ENCODE data around the gene CHST5.
"Not testable (repeated sequence)": the region's sequence is repeated elsewhere in the genome, so short reads cannot be mapped to it uniquely, and the experiment has no call there.

Gene CHST5

DNA sequence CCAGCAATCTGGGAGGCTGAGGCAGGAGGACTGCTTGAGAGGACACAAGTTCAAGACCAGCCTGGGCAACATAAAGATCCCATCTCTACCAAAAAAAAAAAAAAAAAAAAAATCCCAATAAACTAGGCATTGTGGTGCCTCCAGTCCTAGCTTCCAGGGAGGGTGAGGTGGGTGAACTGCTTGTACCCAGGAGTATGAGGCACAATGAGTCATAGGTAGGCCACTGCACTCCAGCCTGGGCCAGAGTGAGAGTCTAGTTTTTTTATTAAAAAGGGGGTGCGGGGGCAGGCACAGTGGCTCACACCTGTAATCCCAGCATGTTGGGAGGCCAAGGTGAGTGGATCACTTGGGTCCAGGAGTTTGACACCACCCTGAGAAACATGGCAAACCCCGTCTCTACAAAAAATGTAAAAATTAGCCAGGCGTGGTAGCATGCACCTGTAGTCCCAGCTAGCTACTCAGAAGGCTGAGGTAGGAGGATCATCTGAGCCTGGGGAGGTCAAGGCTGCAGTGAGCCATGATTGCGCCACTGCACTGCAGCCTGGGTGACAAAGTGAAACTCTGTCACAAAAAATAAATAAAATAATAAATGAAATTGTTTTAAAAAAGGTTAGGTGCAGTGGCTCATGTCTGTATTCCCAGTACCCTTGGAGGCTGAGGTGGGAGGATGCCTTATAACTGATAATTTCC is 32.8 kb downstream of the CHST5 start:
- no peak for DNase-seq

DNA sequence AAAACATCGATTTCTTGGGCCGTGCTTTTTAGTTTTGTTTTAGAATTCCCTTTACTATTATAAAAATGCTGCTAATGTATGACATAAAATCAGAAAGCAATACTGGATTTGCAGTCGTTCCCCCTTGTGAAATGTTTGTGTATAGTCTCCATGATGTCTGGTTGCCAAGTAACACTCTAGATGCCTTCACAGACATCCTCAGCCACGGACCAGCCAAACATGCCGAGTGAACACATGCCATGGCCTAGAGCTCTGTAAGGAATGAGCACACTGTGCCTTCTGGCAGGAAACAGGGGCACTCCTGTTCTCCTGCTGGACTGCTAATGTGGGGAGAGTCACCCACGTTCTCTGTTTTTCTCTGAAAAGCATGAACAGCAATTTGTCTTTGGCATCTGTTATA is 34.1 kb downstream of the CHST5 start:
- DNase-seq, result not testable (repeated sequence)

DNA sequence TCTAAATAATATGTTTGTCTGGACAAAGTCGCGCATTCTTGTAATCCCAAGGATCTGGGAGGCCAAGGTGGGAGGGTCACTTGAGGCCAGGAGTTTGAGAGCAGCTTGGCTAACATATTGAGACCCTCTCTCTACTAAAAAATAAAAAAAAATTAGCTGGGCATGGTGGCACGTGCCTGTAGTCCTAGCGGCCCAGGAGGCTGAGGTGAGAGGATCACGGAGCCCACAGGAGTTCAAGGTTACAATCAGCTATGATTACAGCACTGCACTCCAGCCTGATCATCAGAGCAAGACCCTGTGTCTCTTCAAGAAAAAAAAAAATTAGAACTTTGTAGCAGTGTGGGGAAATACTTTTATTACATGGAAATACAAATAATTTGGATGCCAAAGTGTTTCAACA is 34.5 kb downstream of the CHST5 start:
- DNase-seq, result no peak

DNA sequence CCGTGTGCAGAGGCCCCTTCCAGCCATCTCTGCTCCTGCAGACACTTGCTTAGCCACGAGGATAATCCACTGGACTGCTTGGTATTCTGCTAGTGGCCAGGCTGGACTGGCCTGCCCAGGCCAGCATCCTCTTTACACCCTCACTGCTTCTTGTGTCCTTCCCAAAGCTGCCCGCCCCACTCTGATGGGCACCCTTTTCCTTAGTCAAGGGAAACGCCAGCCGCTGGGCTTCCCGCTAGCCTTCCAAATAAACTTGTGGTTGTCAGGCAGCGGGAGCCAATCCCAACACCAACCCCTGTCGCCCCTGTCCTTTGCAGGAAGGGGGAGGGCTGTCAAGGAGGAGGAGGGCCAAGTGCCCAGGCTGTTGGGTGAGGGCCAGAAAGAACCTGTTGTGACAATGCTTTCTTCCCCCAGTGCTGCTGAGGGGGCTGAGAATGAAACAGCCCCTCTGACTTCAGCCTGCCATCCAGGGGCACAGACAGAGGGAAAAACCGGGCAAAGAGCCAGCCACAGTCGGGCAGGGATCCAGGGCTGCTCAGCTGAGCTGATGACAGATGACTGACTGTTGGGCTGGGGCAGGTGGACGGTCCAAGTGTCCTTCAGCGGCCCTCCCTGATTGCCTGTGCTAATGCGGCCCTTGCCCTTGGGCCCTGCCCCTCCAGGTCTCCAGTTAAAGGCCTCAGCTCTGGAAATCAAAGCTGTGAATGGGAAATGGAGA is 37.1 kb downstream of the CHST5 start:
- DNase-seq, result not testable (repeated sequence)

DNA sequence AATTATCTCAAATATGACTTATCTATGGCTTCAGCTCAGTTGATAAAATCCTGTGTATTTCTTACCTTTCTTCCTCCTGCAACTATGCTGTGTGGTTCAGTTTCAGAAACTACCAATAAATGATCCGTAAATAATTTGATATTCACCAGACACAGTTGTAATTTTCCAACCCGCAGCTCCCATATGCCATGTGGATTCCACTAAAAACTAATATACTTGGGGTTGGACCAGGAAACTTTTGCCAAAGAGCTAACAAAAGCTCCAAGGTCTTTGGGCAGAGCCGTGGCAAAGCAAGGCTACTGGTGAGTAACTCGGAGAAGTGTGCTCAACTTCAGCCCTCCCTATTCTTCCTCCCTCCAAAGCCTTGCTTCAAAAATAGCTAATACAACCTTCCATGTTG is 38.4 kb downstream of the CHST5 start:
- no peak for DNase-seq

DNA sequence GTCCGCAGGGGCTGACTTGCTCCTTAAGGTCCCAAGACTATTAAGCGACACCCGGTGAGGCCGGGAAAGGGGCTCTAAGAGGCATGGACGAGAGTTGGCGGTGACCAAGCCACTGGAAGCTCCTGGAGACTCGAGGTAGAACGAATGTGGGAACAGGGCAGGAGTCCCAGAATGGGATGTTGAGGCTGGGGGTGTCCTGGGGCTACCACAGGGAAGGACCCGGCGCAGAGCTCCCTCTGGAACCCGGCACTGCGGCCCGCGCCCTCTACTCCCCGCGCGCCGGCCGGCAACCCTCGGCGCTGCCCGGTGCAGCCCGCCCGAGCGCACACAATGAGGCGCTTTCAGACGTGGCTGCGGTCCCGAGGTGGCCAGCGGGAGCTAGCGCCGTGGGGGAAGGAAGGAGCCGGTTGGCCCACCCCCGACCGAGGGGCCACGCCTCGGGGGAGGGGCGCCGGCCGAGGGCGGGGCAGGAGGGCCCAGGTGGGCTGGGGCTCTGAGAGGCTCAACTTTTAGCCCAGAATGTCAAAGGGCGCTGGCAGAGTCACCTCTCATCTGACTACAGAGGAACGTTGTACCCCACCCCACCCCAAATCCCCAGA is 40.7 kb downstream of the CHST5 start, which contains the start of gene CHST6:
Gene CHST6, minus strand, starts transcription at position 366 of the 599 bp plus-strand sequence. CDS start 15,613 bp downstream, outside the sequence.
- no peak for DNase-seq

DNA sequence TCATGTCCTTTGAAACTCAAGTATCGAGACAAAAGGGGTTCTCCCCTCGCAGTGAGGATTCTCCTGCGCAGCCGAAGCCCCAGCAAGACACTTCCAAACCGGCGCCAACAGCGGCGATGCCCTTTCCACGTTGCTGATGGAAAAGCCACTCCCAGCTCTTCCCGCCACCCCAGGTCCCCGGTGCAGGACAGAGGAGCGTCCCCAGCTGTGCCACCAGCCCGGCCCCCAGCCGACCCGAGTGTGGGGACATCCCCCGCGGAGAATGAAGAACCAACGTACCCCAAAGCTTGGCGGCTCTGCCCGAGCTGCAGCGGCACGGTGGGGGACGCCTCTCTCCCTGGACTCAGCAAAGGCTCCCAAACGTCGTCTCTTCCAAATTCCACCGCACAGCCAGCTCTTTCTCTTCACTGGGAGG is 41.2 kb downstream of the CHST5 start:
- DNase-seq, result no peak

DNA sequence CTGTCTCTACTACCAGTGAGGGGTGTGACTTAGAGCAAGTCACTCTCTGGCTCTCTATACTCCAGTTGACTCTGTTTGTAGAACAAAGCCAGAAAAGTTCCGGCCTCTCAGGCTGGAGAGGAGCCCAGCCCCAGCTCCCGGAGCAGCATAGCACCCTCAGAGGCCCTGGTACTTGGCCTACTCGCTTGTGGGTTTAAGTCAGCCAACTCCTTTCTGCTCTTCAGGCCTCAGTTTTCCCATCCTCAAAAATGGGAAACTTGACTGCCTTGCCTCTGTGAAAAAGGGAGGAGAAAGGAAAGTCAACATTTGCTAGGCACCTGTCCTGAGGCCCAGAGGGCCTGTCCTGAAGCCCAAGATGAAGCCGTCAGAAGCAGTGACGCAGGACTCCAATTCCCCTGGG is 41.7 kb downstream of the CHST5 start:
- no peak for DNase-seq

DNA sequence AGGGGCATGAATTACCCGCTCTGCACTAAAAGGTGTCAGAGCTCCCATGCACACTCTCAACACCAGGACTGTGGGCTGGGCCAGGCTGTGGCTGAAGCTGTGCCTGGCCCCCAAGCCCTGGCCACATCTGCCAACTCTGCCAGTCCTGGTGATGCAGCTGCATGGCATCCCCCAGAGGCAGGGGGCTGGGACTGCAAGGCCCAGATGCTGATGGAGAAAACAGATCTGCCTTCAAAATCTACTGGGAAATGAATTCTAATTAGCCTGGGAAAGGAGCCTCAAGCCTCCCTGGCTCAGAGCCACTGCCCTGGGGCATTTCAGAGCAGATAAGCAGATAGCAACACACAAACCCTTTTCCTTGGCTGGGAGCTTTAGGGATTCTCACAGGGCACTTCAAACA is 44.0 kb downstream of the CHST5 start:
- DNase-seq, result no peak

DNA sequence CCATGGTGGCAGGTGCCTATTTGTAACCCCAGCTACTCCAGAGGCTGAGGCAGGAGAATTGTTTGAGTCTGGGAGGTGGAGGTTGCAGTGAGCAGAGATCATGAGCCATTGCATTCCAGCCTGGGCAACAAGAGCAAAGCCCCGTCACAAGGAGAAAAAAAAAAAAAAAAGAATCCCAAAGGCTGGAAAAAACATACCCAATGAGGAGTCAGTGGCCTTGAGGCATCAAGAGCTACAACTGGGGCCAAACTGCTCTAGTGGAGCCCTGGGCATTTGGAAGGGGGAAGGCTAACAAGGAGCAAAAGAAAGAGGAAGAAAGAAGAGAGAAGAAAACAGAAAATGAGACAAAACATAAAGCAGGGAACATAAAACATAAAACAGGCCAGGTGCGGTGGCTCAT is 47.6 kb downstream of the CHST5 start:
- no peak for DNase-seq

DNA sequence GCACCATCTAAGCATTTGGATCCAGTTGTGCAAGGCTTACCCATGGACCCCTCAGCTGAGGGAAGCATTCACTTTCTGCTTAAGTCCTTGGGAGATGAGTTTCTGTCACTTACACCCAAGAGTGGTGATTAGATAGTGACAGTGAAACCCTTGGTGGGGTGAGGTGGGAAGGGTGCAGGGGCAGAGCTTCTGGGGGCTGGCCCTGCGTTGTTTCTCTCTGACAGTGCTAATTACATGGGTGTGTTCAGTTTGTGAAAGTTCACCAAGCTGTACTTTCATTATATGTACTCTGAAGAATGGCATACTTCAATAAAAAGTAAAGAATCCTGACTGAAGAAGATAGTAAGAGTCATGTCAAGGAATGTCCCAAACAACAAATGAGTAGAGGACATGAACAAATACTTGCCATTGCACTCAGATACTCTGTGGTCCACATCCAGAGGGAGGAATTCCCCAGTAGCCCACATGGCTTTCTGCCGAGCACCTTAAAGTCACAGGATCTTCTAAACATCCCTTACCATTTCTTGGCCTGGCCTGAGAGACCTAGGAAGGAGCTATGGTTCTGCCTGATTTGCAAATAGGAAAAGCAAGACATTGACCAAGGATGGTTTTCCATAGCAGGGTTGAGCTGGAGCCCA is 49.1 kb downstream of the CHST5 start:
- no peak for DNase-seq

DNA sequence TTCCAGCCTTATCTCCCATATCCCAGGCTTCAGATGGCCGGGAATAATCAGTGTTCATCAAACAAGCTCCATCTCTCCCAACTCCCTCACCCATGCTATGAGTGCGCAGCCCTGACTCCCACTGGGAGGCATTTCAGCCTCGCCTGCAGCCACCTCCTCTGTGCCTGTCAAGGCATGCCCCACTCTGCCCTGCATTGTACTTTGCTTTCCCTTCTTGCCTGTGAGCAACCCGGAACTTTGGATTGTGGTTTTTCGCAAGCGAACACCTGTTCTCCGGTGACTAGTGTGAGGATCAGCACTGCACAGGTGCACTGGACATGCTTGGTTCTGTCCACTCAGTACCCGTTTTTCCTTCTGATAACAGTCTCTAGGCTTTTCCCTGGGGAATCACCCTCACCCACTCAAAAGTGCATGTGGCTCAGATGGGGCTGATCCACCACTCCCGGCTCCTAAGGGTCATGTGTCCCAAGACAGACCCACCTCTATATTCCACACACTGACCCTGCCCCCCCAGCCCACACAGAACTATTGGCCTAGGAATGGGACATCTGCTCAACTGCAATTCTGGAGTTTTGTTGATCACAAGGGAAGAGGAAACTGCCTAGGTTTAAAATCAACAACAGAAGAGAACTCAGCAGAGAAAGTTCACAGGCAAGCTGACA is 49.8 kb downstream of the CHST5 start:
- no peak for DNase-seq

DNA sequence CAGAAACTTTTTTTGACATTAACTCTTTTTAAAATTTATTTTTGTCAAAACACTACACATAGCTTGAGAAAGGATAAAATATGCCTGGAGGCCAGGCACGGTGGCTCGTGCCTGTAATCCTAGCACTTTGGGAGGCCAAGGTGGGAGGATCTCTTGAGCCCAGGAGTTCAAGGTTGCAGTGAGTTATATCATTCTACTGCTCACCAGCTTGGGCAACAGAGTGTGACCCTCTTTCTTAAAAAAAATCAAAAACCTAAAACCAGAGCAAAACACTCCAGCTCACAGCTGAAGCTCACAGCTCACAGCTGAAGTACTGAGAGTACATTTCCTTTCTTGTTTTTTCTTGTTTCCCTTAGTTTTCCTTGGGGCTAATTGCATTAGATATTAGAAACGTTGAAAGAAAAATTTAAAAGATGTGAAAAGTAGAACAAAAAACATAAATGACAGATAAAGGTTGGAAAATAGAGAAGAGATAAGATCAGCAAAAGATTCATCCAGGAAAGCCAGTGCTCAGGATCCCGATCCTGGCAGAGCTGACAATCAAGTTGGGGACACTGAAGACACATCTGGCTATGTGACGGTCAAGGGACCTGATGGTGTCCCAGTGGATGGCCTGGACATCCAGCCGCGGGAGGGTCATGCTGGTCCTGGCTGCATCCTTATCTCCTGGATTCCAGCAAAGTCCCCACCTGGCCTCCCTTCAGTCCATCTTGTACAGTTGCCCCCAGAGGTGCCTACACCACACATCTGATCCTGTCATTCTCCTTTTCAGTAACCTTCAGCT is 50.5 kb downstream of the CHST5 start:
- no peak for DNase-seq

DNA sequence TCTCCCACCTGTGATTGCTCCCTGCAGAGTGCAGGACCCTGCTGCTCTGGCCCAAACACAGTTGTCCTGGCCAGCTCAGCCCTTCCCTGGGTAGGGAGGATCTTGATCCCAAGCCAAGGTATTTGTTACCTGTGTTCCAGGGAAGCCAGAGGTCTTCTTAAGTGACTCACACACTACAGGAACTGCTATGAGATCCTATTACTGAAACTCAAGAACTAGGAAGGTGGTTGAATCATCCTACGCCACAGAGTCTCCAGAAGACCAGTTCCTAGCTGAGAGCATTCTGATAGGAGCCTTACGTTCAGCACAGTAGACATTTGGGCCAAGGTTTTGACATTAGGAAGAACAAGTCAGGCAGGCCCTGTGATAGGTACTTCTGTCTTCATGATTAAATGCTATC is 52.7 kb downstream of the CHST5 start:
- no peak for DNase-seq

DNA sequence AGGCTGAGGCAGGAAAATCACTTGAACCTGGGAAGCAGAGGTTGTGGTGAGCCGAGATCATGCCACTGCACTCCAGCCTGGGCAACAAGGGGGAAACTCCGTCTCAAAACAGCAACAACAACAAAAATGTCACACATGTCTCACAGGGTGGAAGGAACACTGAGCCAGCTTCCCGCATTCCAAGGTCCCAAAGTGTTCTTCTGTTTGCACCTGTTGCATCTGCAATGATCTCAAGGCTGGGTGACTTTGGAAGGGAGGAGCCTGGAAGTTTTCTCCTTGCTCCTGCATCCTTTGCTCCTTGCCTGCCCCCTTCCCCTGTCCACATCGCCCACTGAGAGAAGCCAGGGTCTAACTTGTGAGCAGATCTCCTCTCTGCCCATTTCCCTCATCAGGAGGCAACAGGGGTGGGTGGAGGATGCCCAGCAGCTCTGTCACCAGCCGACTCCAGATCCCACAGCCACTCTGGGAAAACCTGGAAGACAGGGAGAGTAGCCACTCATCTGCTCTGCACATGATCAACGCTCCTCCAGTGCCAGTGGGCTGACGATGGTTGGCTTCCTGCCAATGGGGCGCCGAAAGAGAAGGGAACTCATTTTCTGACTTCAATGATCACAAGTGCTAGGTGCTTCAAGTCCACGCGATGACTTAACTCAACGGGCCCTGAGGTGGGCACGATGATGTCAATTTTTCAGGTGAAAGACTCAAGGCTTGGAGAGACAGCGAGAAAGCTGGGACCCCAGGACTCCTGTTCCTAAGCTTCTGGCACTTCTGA is 53.3 kb downstream of the CHST5 start:
- DNase-seq, result no peak

DNA sequence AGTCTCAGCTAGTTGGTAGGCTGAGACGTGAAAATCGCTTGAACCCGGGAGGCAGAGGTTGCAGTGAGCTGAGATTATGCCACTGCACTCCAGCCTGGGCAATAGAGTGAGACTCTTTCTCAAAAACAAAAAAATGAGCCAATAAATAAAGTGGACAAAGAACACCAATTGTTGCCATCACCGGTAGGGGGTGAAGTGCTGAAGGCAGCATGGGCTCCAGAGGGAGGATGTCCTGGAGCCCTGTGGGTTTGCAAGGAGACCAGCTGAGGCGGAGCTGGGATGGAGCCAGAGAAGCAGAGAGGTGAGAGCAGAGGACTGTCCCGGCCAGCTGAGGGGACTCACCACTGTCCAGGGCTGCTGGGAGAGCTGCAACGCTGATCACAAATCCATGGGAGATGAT is 54.4 kb downstream of the CHST5 start:
- DNase-seq, result no peak

DNA sequence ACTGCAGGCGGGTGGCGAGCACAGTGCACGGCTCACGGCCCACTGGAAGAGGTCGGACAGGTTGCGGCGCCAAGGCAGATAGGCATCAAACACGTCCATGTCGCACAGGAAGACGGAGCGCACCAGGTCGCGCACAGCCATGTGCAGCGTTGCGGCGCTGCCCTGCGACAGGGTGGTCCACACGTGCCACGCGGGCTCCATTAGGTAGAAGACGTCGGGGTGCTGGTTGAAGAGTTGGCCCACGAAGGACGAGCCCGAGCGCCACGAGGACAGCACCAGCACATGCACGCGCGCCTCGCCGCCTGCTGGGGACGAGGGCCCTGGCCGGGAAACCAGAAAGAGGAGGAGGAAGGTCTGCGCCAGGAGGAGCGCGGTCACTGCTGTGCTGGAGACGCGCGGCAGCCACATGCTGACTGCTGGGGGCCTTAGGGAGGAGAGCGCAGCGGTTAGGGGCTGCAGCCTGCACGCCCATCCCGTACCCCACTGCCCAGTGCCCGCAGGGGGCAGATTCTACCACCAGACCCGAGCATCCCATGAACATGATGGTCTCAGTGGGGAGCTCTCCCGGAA is 56.4 kb downstream of the CHST5 start:
- no peak for DNase-seq

Measured in activated T-cell treated with anti-CD3 and anti-CD28 coated beads for 4 hours (primary cell).